Erythroblast (primary cell): ENCODE data around the gene SLC38A1.

Experiments
- GATA1 ChIP-seq: IDR thresholded peaks from 2 replicates; pipeline ENCODE4 v1.6.1; 2011; ENCODE audit warnings: low read depth, mild to moderate bottlenecking, control low read depth, low read length, moderate library complexity
- POLR2A ChIP-seq: IDR thresholded peaks from 2 replicates; pipeline ENCODE4 v1.6.1; 2011; ENCODE audit warnings: mild to moderate bottlenecking, low read length

DNA sequence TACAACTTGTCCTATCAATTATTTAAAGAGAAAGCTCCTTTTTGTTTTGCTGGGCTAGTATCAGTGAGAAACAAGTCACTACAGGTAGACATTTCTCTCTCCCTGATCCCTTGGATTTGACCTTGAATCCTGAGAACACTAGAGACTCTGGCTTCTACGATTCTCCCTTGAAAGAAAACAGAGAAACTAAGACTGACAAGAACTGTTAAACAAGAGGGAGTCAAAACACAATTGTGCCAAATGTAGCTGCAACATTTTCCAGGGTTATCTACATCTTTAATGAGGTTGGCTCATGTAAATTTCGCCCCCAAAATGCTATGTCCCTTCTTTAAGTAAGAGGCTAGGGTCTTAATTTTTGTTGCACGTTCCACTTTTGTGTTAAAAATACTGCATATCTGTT, 62.4 kb downstream of the SLC38A1 start:
- no peak for TF ChIP-seq POLR2A
- no peak for TF ChIP-seq GATA1
